GM12892 (cell line): ENCODE results near the gene SLC2A6.
A peak's percentile ranks its signal among the peaks of the same experiment; 100 is the strongest.

ENCODE experiments used
- DNase-seq: peaks from one replicate; pipeline ENCODE4 v3.0.0; 2011; ENCODE audit not compliant: insufficient read length
- FAIRE-seq: peaks from 2 replicates; lab custom pipeline; 2011; peaks lifted over from hg19 to GRCh38; lab: Jason Lieb, UNC
- POLR2A ChIP-seq: IDR thresholded peaks from 2 replicates; pipeline ENCODE4 v1.6.1; 2011; ENCODE audit warnings: low read depth, low read length, control low read depth
- POLR2AphosphoS5 ChIP-seq: IDR thresholded peaks from 2 replicates; pipeline ENCODE4 v1.6.1; 2011; ENCODE audit warnings: low read depth, low read length, control low read depth
- TAF1 ChIP-seq: IDR thresholded peaks from 2 replicates; pipeline ENCODE4 v1.6.1; 2011; ENCODE audit warnings: low read depth, mild to moderate bottlenecking, control low read depth, low read length, borderline replicate concordance

The SLC2A6 gene

GRCh38 chr9:133493428-133493827, 14.5 kb upstream of the SLC2A6 start:
- TF ChIP-seq TAF1 (no peak), POLR2AphosphoS5 (no peak), POLR2A (no peak)
- no peak for DNase-seq
- no peak for FAIRE-seq

GRCh38 chr9:133492061-133493021, 13.4 kb upstream of the SLC2A6 start:
- no peak for TF ChIP-seq POLR2A
- no peak for TF ChIP-seq POLR2AphosphoS5
- TF ChIP-seq TAF1: no peak
- no peak for FAIRE-seq
- DNase-seq: no peak

GRCh38 chr9:133491656-133491925, 12.7 kb upstream of the SLC2A6 start:
- DNase-seq: no peak
- no peak for FAIRE-seq

GRCh38 chr9:133490865-133491655, 12.2 kb upstream of the SLC2A6 start:
- no peak for TF ChIP-seq POLR2A
- no peak for TF ChIP-seq POLR2AphosphoS5
- no peak for TF ChIP-seq TAF1
- DNase-seq (no peak), FAIRE-seq (no peak)

More at GRCh38 chr9:133491656-133491925, 12.7 kb upstream of the SLC2A6 start:
- TF ChIP-seq POLR2A (no peak), TAF1 (no peak), POLR2AphosphoS5 (no peak)

- no peak for FAIRE-seq
- DNase-seq: no peak
- TF ChIP-seq TAF1 (no peak), POLR2AphosphoS5 (no peak), POLR2A (no peak)
Measured at GRCh38 chr9:133490201-133490681, 11.3 kb upstream of the SLC2A6 start.

GRCh38 chr9:133489253-133490190, 10.6 kb upstream of the SLC2A6 start:
- DNase-seq (no peak), FAIRE-seq (no peak)
- TF ChIP-seq POLR2AphosphoS5: no peak
- no peak for TF ChIP-seq POLR2A
- TF ChIP-seq TAF1: no peak

GRCh38 chr9:133488686-133489252, 9.9 kb upstream of the SLC2A6 start:
- TF ChIP-seq TAF1 (no peak), POLR2A (no peak), POLR2AphosphoS5 (no peak)
- DNase-seq (no peak), FAIRE-seq (no peak)

GRCh38 chr9:133487331-133487725, 8.4 kb upstream of the SLC2A6 start:
- TF ChIP-seq POLR2A: no peak
- no peak for TF ChIP-seq POLR2AphosphoS5
- TF ChIP-seq TAF1: no peak
- FAIRE-seq (no peak), DNase-seq (no peak)

GRCh38 chr9:133485531-133486260, 6.8 kb upstream of the SLC2A6 start:
- DNase-seq: peak; percentile 61
- FAIRE-seq: no peak
- TF ChIP-seq POLR2AphosphoS5 (no peak), POLR2A (no peak)

- DNase-seq (no peak), FAIRE-seq (no peak)
- TF ChIP-seq TAF1 (no peak), POLR2AphosphoS5 (no peak), POLR2A (no peak)
Measured at GRCh38 chr9:133484671-133485437, 6.0 kb upstream of the SLC2A6 start.
